Stimulated activated CD4-positive, alpha-beta T cell treated with anti-CD3 and anti-CD28 coated beads, Interleukin-1b, Interleukin-23, amount 100 ng/mL, for 1 hour (primary cell): ENCODE results near the gene HACD1.

ENCODE experiments used
- DNase-seq, 2 donors: peaks; one replicate each; pipeline ENCODE4 v3.0.0-alpha.2; 2020; ENCODE audit warnings: low read depth in 2 of 2

HACD1 gene

GRCh38 chr10:17617031-17617911 is at the start of gene HACD1:
Gene HACD1, minus strand, starts transcription at chr10:17617374. Its CDS starts 35 bp downstream, at chr10:17617339.
- peak in 1 of 2 donors; percentile 28 for DNase-seq

GRCh38 chr10:17665747-17666146 is 48.6 kb upstream of the HACD1 start:
- no peak for DNase-seq

DNA sequence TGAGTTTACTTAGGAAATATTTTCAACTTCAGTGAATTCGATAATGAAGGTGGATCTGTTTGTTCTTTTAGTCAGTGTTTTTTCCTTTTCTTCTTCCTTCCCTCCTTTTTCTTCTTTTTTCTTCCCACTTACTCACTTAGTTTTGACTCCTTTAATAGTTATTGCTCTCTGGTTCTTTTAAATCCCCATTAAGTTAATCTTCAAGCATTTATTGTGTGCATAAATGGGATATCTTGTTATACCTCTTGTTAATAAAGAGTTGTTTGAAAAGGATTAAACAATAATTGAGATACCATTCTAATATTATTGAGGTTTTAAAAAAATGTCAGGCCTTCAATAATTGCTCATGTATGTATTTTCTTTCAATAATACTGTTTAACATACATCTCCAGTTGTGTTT is 46.3 kb upstream of the HACD1 start:
- no peak for DNase-seq

DNA sequence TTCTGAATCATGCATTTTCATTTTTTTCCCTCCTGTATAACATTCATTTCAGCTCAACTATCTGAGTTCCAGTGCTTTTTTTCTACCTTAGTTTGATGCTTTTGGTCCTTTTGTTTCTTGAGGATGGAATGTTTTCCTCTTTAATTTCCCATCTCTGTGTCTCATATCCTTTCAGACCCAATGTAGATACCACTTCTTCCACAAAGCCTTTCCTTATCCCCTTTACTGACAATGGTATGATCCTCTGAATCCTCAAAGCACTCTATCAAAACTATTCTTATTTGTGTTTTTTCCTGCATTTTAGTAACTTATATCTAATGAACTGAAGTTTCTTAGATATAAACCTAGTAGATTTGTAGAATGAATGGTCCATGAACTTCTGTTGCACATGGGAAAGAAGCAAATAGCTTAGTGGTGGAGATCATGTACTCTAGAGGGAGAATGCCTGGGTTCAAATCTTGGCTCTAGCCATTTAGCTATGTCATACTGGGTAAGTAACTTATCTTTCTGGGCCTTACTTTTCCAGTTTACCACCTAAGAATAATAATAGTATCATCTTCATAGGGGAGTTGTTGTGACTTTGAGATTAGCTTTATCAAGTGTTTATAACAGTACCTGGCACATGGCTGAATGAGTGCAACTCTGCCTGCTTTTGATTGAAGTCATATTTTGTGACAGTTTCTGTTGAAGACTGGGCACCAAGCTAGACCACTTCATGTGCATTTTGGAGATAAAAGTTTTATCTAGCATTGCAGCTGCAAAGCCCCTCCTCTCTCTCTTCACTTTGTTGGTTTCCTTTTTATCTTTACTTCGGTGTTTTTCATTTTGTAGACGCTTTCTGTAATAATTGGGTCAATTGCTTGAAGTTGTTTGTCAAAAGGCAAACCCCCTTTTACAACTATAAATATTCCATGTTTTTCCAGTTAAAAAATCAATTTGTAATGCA is 45.3 kb upstream of the HACD1 start:
- no peak for DNase-seq

DNA sequence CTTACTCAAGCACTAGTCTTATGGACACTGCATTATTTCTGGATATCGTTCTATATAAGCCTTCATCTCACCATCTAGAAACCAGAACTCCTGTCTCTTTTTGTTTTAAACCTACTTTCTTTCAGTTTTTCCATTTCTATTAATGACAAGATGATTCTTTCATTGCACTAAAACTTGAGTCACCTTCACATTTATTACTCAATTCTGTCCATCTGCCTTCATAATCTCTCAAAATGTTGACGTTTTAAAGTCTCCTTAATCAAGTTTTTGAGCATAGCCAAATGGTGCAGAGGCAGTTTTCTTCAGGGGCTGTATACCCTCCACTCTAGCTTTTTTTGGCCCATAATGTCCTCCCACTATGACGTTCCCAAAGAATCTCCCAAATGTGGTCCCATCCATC is 44.3 kb upstream of the HACD1 start:
- DNase-seq: no peak

GRCh38 chr10:17660921-17661320 is 43.7 kb upstream of the HACD1 start:
- DNase-seq: no peak

DNA sequence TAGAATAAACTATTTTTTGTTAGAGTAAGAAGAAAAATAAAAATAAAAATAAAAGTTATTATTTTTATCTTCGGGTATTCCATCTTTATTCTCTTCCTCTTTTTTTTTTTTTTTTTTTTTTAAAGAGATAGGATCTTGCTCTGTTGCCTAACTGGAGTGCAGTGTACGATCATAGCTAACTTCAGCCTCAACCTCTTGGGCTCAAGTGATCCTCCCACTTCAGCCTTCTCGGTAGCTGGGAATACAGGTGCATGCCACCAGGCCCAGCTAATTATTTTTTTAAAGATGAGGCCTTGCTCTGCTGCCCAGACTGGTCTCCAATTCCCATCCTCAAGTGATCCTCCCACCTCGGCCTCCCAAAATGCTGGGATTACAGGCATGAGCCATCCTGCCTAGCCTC is 42.2 kb upstream of the HACD1 start:
- no peak for DNase-seq

DNA sequence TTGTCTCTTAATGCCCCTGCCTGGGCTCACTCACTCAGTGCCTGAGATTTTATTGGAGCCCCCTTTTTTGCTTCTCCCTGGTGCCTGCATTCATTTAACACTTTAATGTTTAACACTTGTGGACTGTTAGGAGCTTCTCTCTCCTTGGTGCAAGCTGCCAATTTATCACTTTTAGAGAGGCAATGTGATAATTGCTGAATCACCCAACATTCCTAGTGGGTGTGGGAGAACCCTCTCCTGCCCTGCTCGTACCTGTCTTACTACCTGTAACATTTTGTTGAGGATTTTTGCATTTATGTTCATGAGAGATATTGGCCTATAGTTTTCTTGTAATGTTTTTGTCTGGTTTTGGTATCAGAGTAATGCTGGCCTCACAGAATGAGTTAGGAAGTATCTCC is 39.9 kb upstream of the HACD1 start:
- no peak for DNase-seq

DNA sequence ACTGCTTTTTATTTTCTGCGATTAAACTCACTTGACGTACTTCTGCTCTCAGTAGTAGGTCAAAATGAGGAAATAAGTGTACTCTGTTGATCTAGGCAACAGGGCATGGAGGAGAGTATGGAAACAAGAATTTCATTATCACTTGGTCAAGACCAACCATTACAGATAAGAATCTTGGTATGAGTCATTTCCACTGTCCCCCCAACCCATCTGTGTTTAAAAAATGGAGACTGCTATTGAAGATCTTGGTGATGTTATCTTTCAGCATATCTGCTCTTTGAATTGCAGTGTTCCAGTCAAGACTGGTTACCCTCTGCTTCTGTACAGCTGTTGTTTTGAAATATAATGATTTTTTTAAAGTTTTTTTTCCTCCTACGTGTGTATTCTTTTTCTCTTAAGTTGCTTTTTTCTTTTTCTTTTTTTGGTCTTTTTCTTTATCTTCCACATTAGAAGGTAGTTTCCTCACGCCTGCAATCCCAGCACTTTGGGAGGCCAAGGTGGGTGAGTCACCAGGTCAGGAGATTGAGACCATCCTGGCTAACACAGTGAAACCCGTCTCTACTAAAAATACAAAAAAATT is 38.5 kb upstream of the HACD1 start:
- no peak for DNase-seq

- no peak for DNase-seq
These were observed 37.8 kb upstream of the HACD1 start for GRCh38 chr10:17655009-17655408.

DNA sequence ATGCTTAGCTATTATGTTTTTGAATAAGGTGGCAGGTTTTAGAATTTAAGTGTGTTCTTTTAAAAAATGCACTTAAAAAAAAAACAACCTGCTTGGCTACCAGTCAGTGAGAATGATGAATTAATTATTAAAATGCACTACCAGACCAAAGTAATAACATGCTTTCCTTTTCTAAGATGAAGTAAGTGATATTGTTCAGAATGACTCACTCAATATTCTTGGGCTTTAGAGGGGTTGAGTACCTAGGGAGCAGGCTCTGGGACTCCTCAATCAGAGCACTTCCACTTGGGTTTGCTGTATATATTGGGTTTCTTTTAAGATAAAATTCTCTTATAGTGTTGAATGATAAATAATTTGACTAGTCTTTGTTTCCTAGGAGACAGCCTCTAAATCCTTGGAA is 35.4 kb upstream of the HACD1 start:
- DNase-seq: no peak

DNA sequence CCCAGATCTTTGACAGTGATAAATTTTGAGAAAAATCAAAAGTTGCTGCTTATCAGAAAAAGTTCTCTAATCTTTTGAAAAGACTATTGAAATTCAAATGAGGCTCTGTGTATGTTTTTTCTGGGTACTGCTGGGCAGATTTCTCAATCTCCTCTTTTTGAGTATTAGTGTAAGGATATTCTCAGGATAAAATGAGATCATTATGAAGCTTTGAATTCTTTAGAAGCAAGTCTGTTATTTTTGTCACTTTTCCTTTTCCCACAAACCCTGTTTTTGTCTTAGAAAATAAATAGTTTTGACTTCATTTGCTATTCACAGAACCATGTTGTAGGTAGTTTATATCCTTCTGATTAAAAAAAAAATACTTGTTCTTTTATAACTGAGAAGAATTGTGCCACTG is 34.7 kb upstream of the HACD1 start:
- no peak for DNase-seq

DNA sequence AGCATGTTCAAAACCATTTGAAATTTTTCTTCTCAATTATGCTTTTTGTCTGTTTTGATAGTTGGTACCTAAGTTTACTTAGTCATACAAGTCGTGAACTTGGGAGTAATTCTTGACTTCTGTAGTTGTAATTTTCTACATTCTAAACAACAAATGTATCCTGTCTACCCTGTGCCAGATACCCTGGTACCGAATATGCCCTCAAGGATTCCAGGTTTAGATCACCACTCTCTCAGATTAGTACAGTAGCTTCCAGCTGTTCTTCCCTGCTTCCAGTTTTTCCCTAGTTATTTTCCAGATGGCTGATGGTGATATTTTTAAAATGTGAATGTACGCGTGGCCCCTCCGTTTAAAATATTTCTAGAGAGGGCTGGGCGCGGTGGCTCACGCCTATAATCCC is 33.2 kb upstream of the HACD1 start:
- no peak for DNase-seq

DNA sequence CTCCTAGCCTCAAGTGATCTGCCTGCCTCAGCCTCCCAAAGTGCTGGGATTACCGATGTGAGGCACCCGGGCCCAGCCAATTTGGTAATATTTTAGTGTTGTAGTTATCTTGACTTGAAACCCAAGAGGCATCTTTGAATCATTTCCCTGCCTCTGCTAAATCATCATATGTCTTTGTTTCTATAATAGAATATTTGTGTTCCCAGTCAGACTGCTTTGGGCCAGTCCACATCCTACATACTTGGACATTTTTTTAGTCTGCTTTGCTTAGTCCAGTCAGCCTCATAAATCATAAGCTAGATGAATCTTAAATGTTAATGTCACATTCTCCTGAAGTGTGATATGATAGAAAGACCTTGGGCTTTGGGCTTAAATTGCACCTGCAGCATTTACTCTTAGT is 32.7 kb upstream of the HACD1 start:
- no peak for DNase-seq

GRCh38 chr10:17649052-17649451 is 31.9 kb upstream of the HACD1 start:
- DNase-seq: no peak

GRCh38 chr10:17648243-17649035 is 31.3 kb upstream of the HACD1 start:
- no peak for DNase-seq

DNA sequence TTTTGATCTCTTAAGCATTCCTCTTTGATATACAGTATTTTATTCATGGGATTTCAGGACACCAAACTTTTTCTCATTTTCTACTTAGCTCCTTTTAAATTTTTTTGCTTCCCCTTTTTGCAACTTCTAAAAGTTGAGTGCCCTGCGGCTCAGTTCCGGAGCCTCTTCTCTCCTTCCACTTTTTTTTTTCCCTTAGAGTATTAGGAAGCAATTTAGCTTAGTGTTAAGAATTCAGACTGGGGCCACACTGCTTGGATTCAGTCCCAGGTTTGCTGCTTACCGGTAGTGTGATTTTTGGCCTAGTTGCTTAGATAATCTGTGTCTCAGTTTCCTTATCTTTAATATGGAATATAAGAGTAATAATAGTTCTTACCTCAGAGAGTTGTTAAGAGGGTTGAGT is 30.2 kb upstream of the HACD1 start:
- no peak for DNase-seq

DNA sequence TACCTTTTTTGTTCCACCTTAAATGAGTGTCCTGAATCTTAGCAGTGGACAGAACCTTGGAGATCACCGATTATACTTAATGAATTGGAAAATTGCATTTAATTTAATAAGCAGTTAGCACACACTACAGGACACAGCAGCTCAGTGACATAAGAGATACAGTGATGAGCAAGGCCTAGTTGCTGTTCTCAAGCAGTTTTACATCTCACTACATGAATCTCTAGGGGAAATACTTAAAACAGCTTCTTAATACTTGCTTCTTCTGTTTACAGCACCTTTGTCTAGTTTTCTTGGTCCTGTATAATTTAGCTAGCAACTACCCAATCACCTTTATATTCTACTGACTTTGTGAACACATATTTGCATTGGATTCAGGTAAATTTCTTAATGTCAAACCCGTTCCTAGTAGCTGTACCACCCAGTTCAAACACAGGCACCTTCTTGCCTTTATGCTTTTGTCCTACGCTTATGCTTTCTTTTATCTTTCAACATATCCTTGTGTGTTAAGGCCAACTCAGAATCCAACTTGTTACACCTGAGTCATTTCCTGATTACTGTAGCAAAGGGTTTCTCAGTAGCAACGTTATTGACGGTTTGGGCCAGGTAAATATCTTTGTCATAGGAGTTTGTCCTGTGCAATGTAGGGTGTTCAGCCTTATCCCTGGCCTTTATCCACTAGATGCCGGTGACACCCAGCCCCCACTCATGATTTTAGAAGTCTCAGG is 28.6 kb upstream of the HACD1 start:
- no peak for DNase-seq

DNA sequence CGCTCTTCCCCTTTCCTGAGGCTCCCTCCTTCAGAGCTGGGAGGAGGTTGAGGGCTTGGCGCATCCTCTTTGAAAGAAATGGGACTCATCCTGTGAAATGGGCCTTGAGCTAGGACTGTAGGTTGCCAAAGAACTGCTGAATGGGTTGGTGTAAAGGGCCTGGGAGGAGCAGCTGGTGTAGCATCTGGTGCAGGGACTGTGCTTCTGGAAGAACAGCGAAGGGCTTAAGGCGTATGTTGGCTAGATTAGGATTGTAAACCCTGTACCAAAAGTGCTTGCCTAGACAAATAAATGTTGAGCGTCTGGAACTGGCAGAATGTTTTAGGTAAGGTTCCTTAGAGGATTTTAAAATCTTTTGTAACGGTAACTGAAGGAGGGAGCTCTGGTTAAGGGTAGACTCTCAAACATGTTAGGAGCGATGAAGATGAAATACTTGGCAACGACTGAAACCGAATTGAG is 27.3 kb upstream of the HACD1 start:
- DNase-seq: no peak

GRCh38 chr10:17643755-17644484 is 26.7 kb upstream of the HACD1 start, which contains the start of gene STAM:
Gene STAM, plus strand, starts transcription at chr10:17644151. Its CDS starts 189 bp downstream, at chr10:17644340.
- peak; percentile 78 to 90 for DNase-seq
